ENCODE data around the gene SHANK2. TPM values are rescaled to one million over a fixed set of nuclear protein-coding genes. Genes with fewer than 3 reads are reported as not detected.

The SHANK2 gene
- total RNA-seq, 1 experiment from 2014 or later = 0.86 TPM

- Mint-ChIP-seq H3K27me3 (ENCODE audit: insufficient read depth, unreplicated experiment) (no peaks in the 10 kb centered on the region), H3K36me3 (ENCODE audit: insufficient read depth, unreplicated experiment) (no peaks in the 10 kb centered on the region), H3K27ac (ENCODE audit: low read depth, unreplicated experiment) (no peak overlapping the region), H3K9me3 (ENCODE audit: unreplicated experiment) (peaks cover 30% of the 10 kb centered on the region), H3K4me1 (ENCODE audit: insufficient read depth, unreplicated experiment) (no peaks in the 10 kb centered on the region), H3K4me3 (ENCODE audit: unreplicated experiment) (no peak overlapping the region)
- intact Hi-C loops (cut with micrococcal nuclease) = no loop called here
- DNase-seq (ENCODE audit: unreplicated experiment) = no peak
- POLR2A ChIA-PET = no interaction called here
- no peak for TF ChIP-seq CTCF (IDR thresholded peaks at IDR 0.05; ENCODE audit: unreplicated experiment)
- CTCF ChIA-PET = no interaction called here
- BruUV-seq (replicated peaks) = no TSS peak
Observed at GRCh38 chr11:71218789-71219499, 33.4 kb downstream of the SHANK2 start.

- peaks cover 34% of the 10 kb centered on the region for H3K9me3 Mint-ChIP-seq (ENCODE audit: unreplicated experiment)
- intact Hi-C loops (cut with micrococcal nuclease) = no loop called here
- CTCF ChIA-PET = no interaction called here
- H3K36me3 Mint-ChIP-seq (ENCODE audit: insufficient read depth, unreplicated experiment) = no peaks in the 10 kb centered on the region
- TF ChIP-seq CTCF (IDR thresholded peaks at IDR 0.05; ENCODE audit: unreplicated experiment) = no peak
- no peak for DNase-seq (ENCODE audit: unreplicated experiment)
- H3K4me3 Mint-ChIP-seq (ENCODE audit: unreplicated experiment) = no peak overlapping the region
- BruUV-seq (replicated peaks) = no TSS peak
- no peaks in the 10 kb centered on the region for H3K27me3 Mint-ChIP-seq (ENCODE audit: insufficient read depth, unreplicated experiment)
- POLR2A ChIA-PET = no interaction called here
- H3K4me1 Mint-ChIP-seq (ENCODE audit: insufficient read depth, unreplicated experiment) = no peaks in the 10 kb centered on the region
- H3K27ac Mint-ChIP-seq (ENCODE audit: low read depth, unreplicated experiment) = no peak overlapping the region
Observed at GRCh38 chr11:71215425-71215965, 36.9 kb downstream of the SHANK2 start.

GRCh38 chr11:71214553-71215424, 37.6 kb downstream of the SHANK2 start:
- no peaks in the 10 kb centered on the region for H3K27me3 Mint-ChIP-seq (ENCODE audit: insufficient read depth, unreplicated experiment)
- POLR2A ChIA-PET = no interaction called here
- H3K36me3 Mint-ChIP-seq (ENCODE audit: insufficient read depth, unreplicated experiment) = no peaks in the 10 kb centered on the region

More at GRCh38 chr11:71214553-71215424, 37.6 kb downstream of the SHANK2 start:
- intact Hi-C loops (cut with micrococcal nuclease) = no loop called here
- Mint-ChIP-seq H3K27ac (ENCODE audit: low read depth, unreplicated experiment) (no peak overlapping the region), H3K9me3 (ENCODE audit: unreplicated experiment) (peaks cover 34% of the 10 kb centered on the region), H3K4me3 (ENCODE audit: unreplicated experiment) (no peak overlapping the region), H3K4me1 (ENCODE audit: insufficient read depth, unreplicated experiment) (no peaks in the 10 kb centered on the region)
- DNase-seq (ENCODE audit: unreplicated experiment) = no peak
- CTCF ChIA-PET = no interaction called here
- BruUV-seq (replicated peaks) = no TSS peak
- TF ChIP-seq CTCF (IDR thresholded peaks at IDR 0.05; ENCODE audit: unreplicated experiment) = no peak
